ENCODE data around the gene PIGR. TPM values are rescaled to one million over a fixed set of nuclear protein-coding genes. Genes with fewer than 3 reads are reported as not detected.

The PIGR gene
- total RNA-seq, 1 donor from 2014 or later, result not detected

DNA sequence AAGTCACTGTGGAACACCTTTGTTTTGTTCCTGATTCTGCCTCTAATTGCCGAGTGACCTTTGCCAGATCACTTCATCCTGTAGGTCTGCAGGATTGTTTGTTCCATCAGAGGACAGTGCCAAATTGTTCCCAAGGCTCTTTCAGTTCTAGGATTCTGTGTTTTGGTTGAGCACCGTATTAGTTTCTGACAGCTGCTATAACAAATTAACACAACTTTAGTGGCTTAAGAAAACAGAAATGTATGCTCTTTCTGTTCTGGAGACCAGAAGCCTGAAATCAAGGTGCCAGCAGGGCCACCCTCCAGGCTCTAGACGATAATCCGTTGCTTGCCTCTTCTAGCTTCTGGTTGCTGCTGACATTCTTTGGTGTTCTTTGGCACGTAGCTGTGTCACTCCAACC is 3.4 kb upstream of the PIGR start:
- no peak for TF ChIP-seq CTCF (IDR thresholded peaks at IDR 0.05)
- Mint-ChIP-seq H3K27ac (ENCODE audit: unreplicated experiment) (no peak overlapping the region), H3K4me3 (ENCODE audit: unreplicated experiment) (no peak overlapping the region), H3K36me3 (ENCODE audit: unreplicated experiment) (no peaks in the 10 kb centered on the region), H3K9me3 (ENCODE audit: unreplicated experiment) (no peaks in the 10 kb centered on the region), H3K27me3 (ENCODE audit: unreplicated experiment) (peaks cover 12% of the 10 kb centered on the region), H3K4me1 (ENCODE audit: unreplicated experiment) (no peaks in the 10 kb centered on the region)
- no peak for DNase-seq (ENCODE audit: extremely low spot score, unreplicated experiment)

GRCh38 chr1:206949208-206949607 is 2.9 kb upstream of the PIGR start:
- Mint-ChIP-seq H3K36me3 (ENCODE audit: unreplicated experiment) (no peaks in the 10 kb centered on the region), H3K27ac (ENCODE audit: unreplicated experiment) (no peak overlapping the region), H3K4me3 (ENCODE audit: unreplicated experiment) (no peak overlapping the region), H3K27me3 (ENCODE audit: unreplicated experiment) (peaks cover 12% of the 10 kb centered on the region), H3K9me3 (ENCODE audit: unreplicated experiment) (no peaks in the 10 kb centered on the region), H3K4me1 (ENCODE audit: unreplicated experiment) (no peaks in the 10 kb centered on the region)
- TF ChIP-seq CTCF (IDR thresholded peaks at IDR 0.05), result no peak
- no peak for DNase-seq (ENCODE audit: extremely low spot score, unreplicated experiment)

GRCh38 chr1:206947255-206947654 is 989 bp upstream of the PIGR start:
- no peak for DNase-seq (ENCODE audit: extremely low spot score, unreplicated experiment)
- H3K4me1 Mint-ChIP-seq (ENCODE audit: unreplicated experiment), result no peaks in the 10 kb centered on the region

GRCh38 chr1:206945779-206946178 is 487 bp downstream of the PIGR start:
- H3K4me3 Mint-ChIP-seq (ENCODE audit: unreplicated experiment), result no peak overlapping the region

More at GRCh38 chr1:206947255-206947654, 989 bp upstream of the PIGR start:
- Mint-ChIP-seq H3K9me3 (ENCODE audit: unreplicated experiment) (no peaks in the 10 kb centered on the region), H3K27ac (ENCODE audit: unreplicated experiment) (no peak overlapping the region), H3K36me3 (ENCODE audit: unreplicated experiment) (no peaks in the 10 kb centered on the region), H3K27me3 (ENCODE audit: unreplicated experiment) (peaks cover 21% of the 10 kb centered on the region), H3K4me3 (ENCODE audit: unreplicated experiment) (no peak overlapping the region)
- no peak for TF ChIP-seq CTCF (IDR thresholded peaks at IDR 0.05)

DNA sequence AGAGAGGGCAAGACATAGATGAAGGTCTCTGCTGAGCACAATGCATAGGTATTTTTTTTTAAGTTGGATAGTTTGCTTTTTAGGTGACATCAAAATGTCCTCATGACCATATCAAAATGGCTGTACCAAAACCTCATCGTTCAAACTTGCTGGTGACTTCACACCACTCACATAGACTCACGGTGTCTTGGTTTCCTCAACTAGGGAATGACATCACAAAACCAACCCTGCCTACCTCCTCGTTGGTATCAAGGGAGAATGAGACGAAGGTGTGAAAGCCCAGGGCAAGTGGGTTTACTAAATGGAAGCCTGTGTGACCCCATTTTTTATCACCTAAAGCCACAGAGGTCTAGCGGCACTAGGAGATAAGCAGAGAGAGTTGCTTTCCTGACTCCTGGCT is 1.6 kb downstream of the PIGR start:
- Mint-ChIP-seq H3K4me1 (ENCODE audit: unreplicated experiment) (no peaks in the 10 kb centered on the region), H3K27me3 (ENCODE audit: unreplicated experiment) (peaks cover 25% of the 10 kb centered on the region), H3K4me3 (ENCODE audit: unreplicated experiment) (no peak overlapping the region), H3K36me3 (ENCODE audit: unreplicated experiment) (no peaks in the 10 kb centered on the region), H3K27ac (ENCODE audit: unreplicated experiment) (no peak overlapping the region), H3K9me3 (ENCODE audit: unreplicated experiment) (no peaks in the 10 kb centered on the region)
- no peak for TF ChIP-seq CTCF (IDR thresholded peaks at IDR 0.05)
- DNase-seq (ENCODE audit: extremely low spot score, unreplicated experiment), result no peak

More at GRCh38 chr1:206945779-206946178, 487 bp downstream of the PIGR start:
- no peak for DNase-seq (ENCODE audit: extremely low spot score, unreplicated experiment)
- H3K27ac Mint-ChIP-seq (ENCODE audit: unreplicated experiment), result no peak overlapping the region
- no peaks in the 10 kb centered on the region for H3K4me1 Mint-ChIP-seq (ENCODE audit: unreplicated experiment)
- H3K27me3 Mint-ChIP-seq (ENCODE audit: unreplicated experiment), result peaks cover 21% of the 10 kb centered on the region
- TF ChIP-seq CTCF (IDR thresholded peaks at IDR 0.05), result no peak
- H3K9me3 Mint-ChIP-seq (ENCODE audit: unreplicated experiment), result no peaks in the 10 kb centered on the region
- H3K36me3 Mint-ChIP-seq (ENCODE audit: unreplicated experiment), result no peaks in the 10 kb centered on the region

Data from osteocyte (in vitro differentiated cells).